GM23248 (cell line): ENCODE data around the gene STAT4. TPM values are rescaled to one million over a fixed set of nuclear protein-coding genes. Genes with fewer than 3 reads are reported as not detected.

ENCODE experiments used
- DNase-seq: peaks from one replicate; pipeline ENCODE4 v3.0.0-alpha.2; 2015
- H2AFZ ChIP-seq: fragments of 200-600 bp; sonication (generic); 2 replicates; pipeline ENCODE4 v1.6.1; 2016; ENCODE audit warnings: antibody characterized with exemption
- H3F3A ChIP-seq: fragments of 200-600 bp; sonication (generic); 2 replicates; pipeline ENCODE4 v1.6.1; 2016; ENCODE audit warnings: mild to moderate bottlenecking, antibody characterized with exemption, mixed run types; ENCODE audit not compliant: insufficient read depth
- H3K27ac ChIP-seq: fragments of 200-600 bp; sonication (generic); 2 replicates; pipeline ENCODE4 v1.5.1; 2016; ENCODE audit warnings: mild to moderate bottlenecking
- H3K27me3 ChIP-seq: fragments of 200-600 bp; sonication (generic); replicated peaks from 2 replicates; pipeline ENCODE4 v1.6.1; 2016; ENCODE audit warnings: mild to moderate bottlenecking; ENCODE audit not compliant: insufficient read depth
- H3K36me3 ChIP-seq: fragments of 200-600 bp; sonication (generic); 2 replicates; pipeline ENCODE4 v1.6.1; 2016; ENCODE audit warnings: low read depth, mild to moderate bottlenecking
- H3K4me1 ChIP-seq: fragments of 200-600 bp; sonication (generic); 2 replicates; pipeline ENCODE4 v1.6.1; 2016; ENCODE audit warnings: mild to moderate bottlenecking; ENCODE audit not compliant: insufficient read depth
- H3K4me2 ChIP-seq: fragments of 200-600 bp; sonication (generic); one replicate; pipeline ENCODE4 v1.6.1; 2016; ENCODE audit warnings: mild to moderate bottlenecking; ENCODE audit not compliant: unreplicated experiment
- H3K4me3 ChIP-seq: fragments of 200-600 bp; sonication (generic); 2 replicates; pipeline ENCODE4 v1.5.1; 2016; ENCODE audit warnings: mild to moderate bottlenecking
- H3K79me2 ChIP-seq: fragments of 200-600 bp; sonication (generic); 2 replicates; pipeline ENCODE4 v1.6.1; 2016; ENCODE audit warnings: mild to moderate bottlenecking; ENCODE audit not compliant: insufficient read depth
- H3K9ac ChIP-seq: fragments of 200-600 bp; sonication (generic); 2 replicates; pipeline ENCODE4 v1.6.1; 2016; ENCODE audit warnings: mild to moderate bottlenecking
- H3K9me2 ChIP-seq: fragments of 200-600 bp; sonication (generic); 2 replicates; pipeline ENCODE4 v1.6.1; 2016; ENCODE audit warnings: mixed run types, mild to moderate bottlenecking, moderate library complexity; ENCODE audit not compliant: insufficient read depth
- H3K9me3 ChIP-seq: fragments of 200-600 bp; sonication (generic); one replicate; pipeline ENCODE4 v1.6.1; 2017; ENCODE audit warnings: low read depth
- H4K20me1 ChIP-seq: fragments of 200-600 bp; sonication (generic); 2 replicates; pipeline ENCODE4 v1.6.0; 2016; ENCODE audit not compliant: insufficient read depth
- EZH2 ChIP-seq: fragments of 200-600 bp; sonication (generic); IDR thresholded peaks from 2 replicates; pipeline ENCODE4 v1.6.1; 2018; ENCODE audit warnings: antibody characterized with exemption, mild to moderate bottlenecking; ENCODE audit not compliant: insufficient read depth, poor library complexity, severe bottlenecking
- EZH2phosphoT487 ChIP-seq: fragments of 200-600 bp; sonication (generic); IDR thresholded peaks from 2 replicates; pipeline ENCODE4 v1.6.1; 2018; ENCODE audit warnings: antibody characterized with exemption, moderate library complexity, mild to moderate bottlenecking, low read depth; ENCODE audit not compliant: insufficient read depth
- WGBS, 2 experiments: methylation state at CpG; one replicate each; pipeline ENCODE4 v1.1.6; 2015 to 2017; ENCODE audit warnings: low lambda C conversion rate in 2 of 2, low coverage in 1 of 2; ENCODE audit errors: missing lambda C conversion rate in 2 of 2; 5-methylcytosine and 5-hydroxymethylcytosine counted together
- in situ Hi-C: fragments of 300-500 bp; cut with MboI; formaldehyde crosslinking; loops from 2 replicates; pipeline ENCODE4 v1.15.0; 2020
- polyA plus RNA-seq: library from polyadenylated mRNA; unstranded; fragments of >200 nt; fragmentation: Nextera tagmentation; extraction: Ambion mirVana; gene quantifications from 2 replicates; pipeline ENCODE4 v1.2.1, GENCODE V29; 2016
- total RNA-seq: library from RNA; depleted of rRNA; stranded (reverse); fragments of >200 nt; shearing (Covaris generic); gene quantifications from 2 replicates; pipeline ENCODE4 v1.2.3, GENCODE V29; 2014

Gene STAT4
- total and polyA plus RNA-seq, 2 experiments from 2014 or later = 1.9 to 3.2 TPM

- DNase-seq = peak; percentile 83
- Histone ChIP-seq H4K20me1 (no peaks in the 10 kb centered on the region), H3K27me3 (no peaks in the 10 kb centered on the region), H3K79me2 (no peaks in the 10 kb centered on the region), H3K36me3 (peaks cover 93% of the 10 kb centered on the region), H3K9ac (no peak overlapping the region), H3F3A (peaks cover 75% of the 10 kb centered on the region), H3K9me2 (no peaks in the 10 kb centered on the region), H3K9me3 (no peaks in the 10 kb centered on the region), H3K27ac (peak overlapping the region; percentile 44), H3K4me2 (no peak overlapping the region), H3K4me3 (no peak overlapping the region), H3K4me1 (peaks cover 9% of the 10 kb centered on the region), H2AFZ (no peak overlapping the region)
- 64 to 65% methylated on average over 5 of the region's 5 CpGs for WGBS, 2 experiments
- in situ Hi-C loops = no loop called here
- TF ChIP-seq EZH2phosphoT487 (no peak), EZH2 (no peak)
Measured at GRCh38 chr2:190984595-190984994, 166.2 kb downstream of the STAT4 start.

DNA sequence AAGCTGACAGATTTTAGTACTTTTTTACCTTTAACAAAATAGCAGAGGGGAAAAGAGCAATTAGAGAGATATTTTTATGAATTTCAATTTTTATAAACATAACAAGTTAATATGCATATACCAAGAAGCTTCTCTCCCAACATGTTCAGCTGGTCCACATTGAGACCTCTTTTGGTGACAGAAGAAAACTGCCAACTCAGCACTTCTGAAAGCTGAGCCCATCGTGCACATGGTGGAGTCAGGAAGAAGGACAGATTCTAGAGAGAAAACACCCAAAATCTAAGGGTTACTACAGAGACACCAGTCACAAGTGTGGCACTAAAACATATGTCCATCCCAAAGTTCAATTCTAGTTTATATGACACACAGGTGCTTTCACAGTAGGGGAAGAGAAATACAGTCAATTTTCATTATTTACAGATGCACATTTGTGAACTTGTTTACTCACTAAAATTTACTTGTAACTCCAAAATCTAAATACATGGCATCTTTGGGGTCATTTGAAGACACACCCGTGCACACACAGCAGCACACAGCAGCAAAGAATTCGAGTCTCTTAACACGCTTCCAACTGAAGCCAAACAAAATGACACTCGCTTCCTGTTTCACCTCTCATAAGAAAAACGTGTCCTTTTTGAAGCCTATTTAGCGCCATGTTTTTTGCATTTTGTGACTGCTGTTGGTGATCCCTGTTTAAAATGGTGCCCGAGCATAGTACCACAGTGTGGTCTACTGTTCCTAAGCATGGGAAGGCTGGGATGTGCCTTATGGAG is 168.3 kb downstream of the STAT4 start:
- H3K36me3 ChIP-seq = peaks cover 95% of the 10 kb centered on the region
- 88 to 90% methylated on average over 8 of the region's 8 CpGs for WGBS, 2 experiments
- TF ChIP-seq EZH2 (no peak), EZH2phosphoT487 (no peak)

GRCh38 chr2:190981733-190982132 is 169.1 kb downstream of the STAT4 start:
- DNase-seq = no peak
- WGBS, 2 experiments = 100% methylated on average over 1 of the region's 1 CpG

More for the DNA sequence above, 168.3 kb downstream of the STAT4 start:
- no peak for DNase-seq
- Histone ChIP-seq H3K79me2 (no peaks in the 10 kb centered on the region), H2AFZ (no peak overlapping the region), H4K20me1 (no peaks in the 10 kb centered on the region), H3K9ac (no peak overlapping the region), H3K4me1 (peaks cover 21% of the 10 kb centered on the region), H3K4me3 (no peak overlapping the region), H3F3A (peaks cover 95% of the 10 kb centered on the region), H3K4me2 (no peak overlapping the region), H3K27ac (no peak overlapping the region), H3K27me3 (no peaks in the 10 kb centered on the region), H3K9me3 (no peaks in the 10 kb centered on the region), H3K9me2 (no peaks in the 10 kb centered on the region)
- in situ Hi-C loops = no loop called here

GRCh38 chr2:190981333-190981732 is 169.5 kb downstream of the STAT4 start:
- H3K36me3 ChIP-seq = peaks cover 94% of the 10 kb centered on the region

More at GRCh38 chr2:190981733-190982132, 169.1 kb downstream of the STAT4 start:
- Histone ChIP-seq H3K4me3 (no peak overlapping the region), H3K36me3 (peaks cover 94% of the 10 kb centered on the region), H3K4me1 (peaks cover 21% of the 10 kb centered on the region), H3K79me2 (no peaks in the 10 kb centered on the region), H3K9me3 (no peaks in the 10 kb centered on the region), H4K20me1 (no peaks in the 10 kb centered on the region), H3F3A (peaks cover 93% of the 10 kb centered on the region), H3K4me2 (no peak overlapping the region), H3K27ac (no peak overlapping the region), H3K27me3 (no peaks in the 10 kb centered on the region), H2AFZ (no peak overlapping the region), H3K9ac (no peak overlapping the region), H3K9me2 (no peaks in the 10 kb centered on the region)
- in situ Hi-C loops = no loop called here
- no peak for TF ChIP-seq EZH2phosphoT487

More at GRCh38 chr2:190981333-190981732, 169.5 kb downstream of the STAT4 start:
- WGBS, 2 experiments = 92 to 93% methylated on average over 6 of the region's 6 CpGs
- Histone ChIP-seq H3K4me2 (no peak overlapping the region), H3K4me1 (peaks cover 21% of the 10 kb centered on the region), H3K9ac (no peak overlapping the region), H3F3A (peaks cover 95% of the 10 kb centered on the region), H3K4me3 (no peak overlapping the region), H2AFZ (no peak overlapping the region), H3K9me3 (no peaks in the 10 kb centered on the region), H4K20me1 (no peaks in the 10 kb centered on the region), H3K27ac (no peak overlapping the region), H3K9me2 (no peaks in the 10 kb centered on the region), H3K79me2 (no peaks in the 10 kb centered on the region), H3K27me3 (no peaks in the 10 kb centered on the region)
- in situ Hi-C loops = no loop called here
- no peak for DNase-seq
- TF ChIP-seq EZH2 = no peak
